Inferior parietal cortex (tissue), 1 donor: ENCODE data around the gene PIM1.

Source experiments
- DNase-seq: peaks from one replicate; pipeline ENCODE4 v3.0.0-alpha.2; 2016; ENCODE audit errors: extremely low spot score

Gene PIM1

GRCh38 chr6:37137201-37138090, 32.5 kb upstream of the PIM1 start:
- no peak for DNase-seq

- no peak for DNase-seq
These were observed 31.1 kb upstream of the PIM1 start for GRCh38 chr6:37138856-37139229.

GRCh38 chr6:37139230-37139962, 30.6 kb upstream of the PIM1 start:
- DNase-seq = no peak

GRCh38 chr6:37140145-37140544, 29.8 kb upstream of the PIM1 start:
- DNase-seq = no peak

GRCh38 chr6:37141281-37142049, 28.5 kb upstream of the PIM1 start:
- peak; percentile 13 for DNase-seq

GRCh38 chr6:37142050-37142614, 27.8 kb upstream of the PIM1 start:
- DNase-seq = no peak

- DNase-seq = no peak
These were observed 26.4 kb upstream of the PIM1 start for GRCh38 chr6:37143585-37143984.

GRCh38 chr6:37145443-37145842, 24.5 kb upstream of the PIM1 start:
- DNase-seq = no peak

- no peak for DNase-seq
These were observed 23.2 kb upstream of the PIM1 start for GRCh38 chr6:37146735-37147157.

GRCh38 chr6:37149745-37150144, 20.2 kb upstream of the PIM1 start:
- DNase-seq = no peak

- DNase-seq = no peak
These were observed 19.6 kb upstream of the PIM1 start for GRCh38 chr6:37150314-37150713.

GRCh38 chr6:37155394-37156312, 14.3 kb upstream of the PIM1 start:
- no peak for DNase-seq

- DNase-seq = no peak
These were observed 11.4 kb upstream of the PIM1 start for GRCh38 chr6:37158508-37158907.

GRCh38 chr6:37160922-37161778, 8.8 kb upstream of the PIM1 start:
- no peak for DNase-seq

- no peak for DNase-seq
These were observed 7.2 kb upstream of the PIM1 start for GRCh38 chr6:37162740-37163139.

GRCh38 chr6:37168163-37168758, 1.7 kb upstream of the PIM1 start:
- no peak for DNase-seq

- DNase-seq = no peak
These were observed 999 bp upstream of the PIM1 start for GRCh38 chr6:37168811-37169495.

- no peak for DNase-seq
These were observed 585 bp downstream of the PIM1 start for GRCh38 chr6:37170273-37171200.
